CD4-positive, alpha-beta T cell (primary cell): ENCODE measurements around the gene TIGD6. TPM values are rescaled to one million over a fixed set of nuclear protein-coding genes. Genes with fewer than 3 reads are reported as not detected.

Source experiments
- ATAC-seq: fragments of 200-7000 bp; cut with Tn5 transposase; one replicate; pipeline ENCODE4 v1.10.0; 2022; ENCODE audit warnings: mild to moderate bottlenecking; ENCODE audit not compliant: poor library complexity
- CTCF ChIA-PET: fragments of 350-600 bp; sonication (Branson Sonifier 250); formaldehyde crosslinking; loops from one replicate; lab custom pipeline; 2021; ENCODE audit warnings: antibody characterized with exemption, inconsistent platforms; lab: Charles Lee
- POLR2A ChIA-PET: fragments of 350-600 bp; sonication (Branson Sonifier 250); formaldehyde crosslinking; loops from one replicate; lab custom pipeline; 2021; ENCODE audit warnings: antibody characterized with exemption, inconsistent platforms; lab: Charles Lee
- DNase-seq, 14 experiments: peaks; one replicate each; pipeline ENCODE4 v3.0.0-alpha.2; 2013 to 2020; ENCODE audit warnings: mixed read lengths in 2 of 14
- H3K27ac ChIP-seq, 2 donors: one replicate each; pipeline versions ENCODE4 v1.5.1 to v1.7.0; 2013; ENCODE audit warnings: low read length in 2 of 2, low read depth in 1 of 2, mild to moderate bottlenecking in 1 of 2
- H3K27me3 ChIP-seq, 2 experiments: 1 replicate in 1 of 2; 2 replicates in 1 of 2; pipeline versions ENCODE4 v1.6.1 to v1.7.0; 2013; ENCODE audit warnings: low read length in 2 of 2, control low read depth in 1 of 2, mild to moderate bottlenecking in 1 of 2, moderate library complexity in 1 of 2; ENCODE audit not compliant: insufficient read depth in 2 of 2, control insufficient read depth in 1 of 2
- H3K36me3 ChIP-seq: one replicate; pipeline ENCODE4 v1.6.1; 2013; ENCODE audit warnings: low read length, control low read depth; ENCODE audit not compliant: insufficient read depth
- H3K4me1 ChIP-seq: one replicate; pipeline ENCODE4 v1.6.1; 2013; ENCODE audit warnings: low read length, control low read depth; ENCODE audit not compliant: insufficient read depth
- H3K4me3 ChIP-seq: one replicate; pipeline ENCODE4 v1.5.1; 2013; ENCODE audit warnings: mild to moderate bottlenecking, low read length, moderate library complexity
- H3K9me3 ChIP-seq, 2 experiments: 1 replicate in 1 of 2; 2 replicates in 1 of 2; pipeline versions ENCODE4 v1.6.1 to v1.7.0; 2013; ENCODE audit warnings: low read length in 2 of 2, mild to moderate bottlenecking in 2 of 2, control low read depth in 1 of 2, moderate library complexity in 1 of 2; ENCODE audit not compliant: control insufficient read depth in 1 of 2, insufficient read depth in 1 of 2
- H3K27ac Mint-ChIP-seq: one replicate; pipeline ENCODE4 v1.8.0; 2020; ENCODE audit warnings: mixed read lengths
- H3K27me3 Mint-ChIP-seq: one replicate; pipeline ENCODE4 v1.8.0; 2021; ENCODE audit warnings: mixed read lengths
- H3K36me3 Mint-ChIP-seq: one replicate; pipeline ENCODE4 v1.8.0; 2021; ENCODE audit warnings: low read depth, mixed read lengths
- H3K4me1 Mint-ChIP-seq: one replicate; pipeline ENCODE4 v1.8.0; 2021; ENCODE audit warnings: low read depth, mixed read lengths
- H3K4me3 Mint-ChIP-seq: one replicate; pipeline ENCODE4 v1.8.0; 2020; ENCODE audit warnings: mild to moderate bottlenecking, mixed read lengths
- H3K9me3 Mint-ChIP-seq: one replicate; pipeline ENCODE4 v1.8.0; 2020; ENCODE audit warnings: mixed read lengths
- intact Hi-C, 2 experiments: fragments of 100-400 bp; cut with DNase I in 1 of 2; cut with micrococcal nuclease in 1 of 2; formaldehyde crosslinking; loops; one replicate each; pipeline versions ENCODE4 v1.15.1 to v1.9.0; 2023 to 2025; cut with DNase I, micrococcal nuclease
- total RNA-seq, 174 experiments: library from RNA in 2 of 174; stranded (reverse) in 2 of 174; gene quantifications; one replicate each; pipeline ENCODE4 v1.2.3 and lab custom pipeline; 2021 to 2026
- TF ChIP-seq, protein P1 (sequence below): fragments of 200-600 bp; IDR thresholded peaks from one replicate; pipeline ENCODE4 v1.8.0; 2022; ENCODE audit warnings: antibody characterized with exemption, mild to moderate bottlenecking

TIGD6 gene
- total RNA-seq, 2 experiments from 2014 or later, result 1.0 to 1.4 TPM

DNA sequence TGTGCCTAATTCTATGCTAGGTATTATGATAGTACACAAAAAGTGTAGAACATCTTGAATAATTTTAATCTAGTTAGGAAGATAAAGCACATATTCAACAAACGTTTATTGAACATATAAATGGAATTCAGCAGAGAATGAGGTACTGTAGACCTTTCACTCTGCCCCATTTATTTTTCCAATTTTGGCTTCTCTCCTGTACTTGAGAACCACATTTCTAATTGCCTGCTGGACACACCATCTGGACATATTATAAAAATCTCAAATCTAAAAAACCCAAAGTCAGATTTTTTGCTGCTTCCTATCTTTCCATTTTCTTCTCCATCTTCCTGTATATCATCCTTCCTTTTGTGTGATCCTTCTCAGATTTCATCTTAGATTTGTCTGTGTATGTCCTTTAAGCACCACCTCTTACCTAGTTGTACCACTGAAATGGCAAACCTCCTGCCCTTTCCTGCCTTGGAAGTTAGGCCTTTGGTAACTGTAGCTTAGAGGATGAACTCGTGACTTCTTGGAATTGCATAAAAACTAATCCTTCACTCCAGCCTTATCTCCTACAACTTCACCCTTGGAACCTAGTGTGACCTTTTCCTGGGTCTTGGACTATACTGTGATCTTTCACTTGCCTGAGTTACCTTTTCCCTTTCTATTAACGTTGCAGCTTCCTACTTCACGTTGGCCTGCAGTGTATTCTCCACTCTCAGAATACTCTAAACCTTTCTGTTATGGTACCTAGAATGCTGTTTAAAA, 31.1 kb downstream of the TIGD6 start:
- H3K4me3 Mint-ChIP-seq, result no peak overlapping the region
- H3K27ac Mint-ChIP-seq, result no peak overlapping the region
- Histone ChIP-seq H3K36me3 (no peaks in the 10 kb centered on the region), H3K27ac (no peak overlapping the region), H3K27me3 (no peaks in the 10 kb centered on the region), H3K4me1 (no peaks in the 10 kb centered on the region), H3K4me3 (no peak overlapping the region), H3K9me3 (no peaks in the 10 kb centered on the region)
- peaks cover 11% of the 10 kb centered on the region for H3K36me3 Mint-ChIP-seq
- no peak for ATAC-seq
- intact Hi-C loops, result no loop called here
- TF ChIP-seq, protein P1, sequence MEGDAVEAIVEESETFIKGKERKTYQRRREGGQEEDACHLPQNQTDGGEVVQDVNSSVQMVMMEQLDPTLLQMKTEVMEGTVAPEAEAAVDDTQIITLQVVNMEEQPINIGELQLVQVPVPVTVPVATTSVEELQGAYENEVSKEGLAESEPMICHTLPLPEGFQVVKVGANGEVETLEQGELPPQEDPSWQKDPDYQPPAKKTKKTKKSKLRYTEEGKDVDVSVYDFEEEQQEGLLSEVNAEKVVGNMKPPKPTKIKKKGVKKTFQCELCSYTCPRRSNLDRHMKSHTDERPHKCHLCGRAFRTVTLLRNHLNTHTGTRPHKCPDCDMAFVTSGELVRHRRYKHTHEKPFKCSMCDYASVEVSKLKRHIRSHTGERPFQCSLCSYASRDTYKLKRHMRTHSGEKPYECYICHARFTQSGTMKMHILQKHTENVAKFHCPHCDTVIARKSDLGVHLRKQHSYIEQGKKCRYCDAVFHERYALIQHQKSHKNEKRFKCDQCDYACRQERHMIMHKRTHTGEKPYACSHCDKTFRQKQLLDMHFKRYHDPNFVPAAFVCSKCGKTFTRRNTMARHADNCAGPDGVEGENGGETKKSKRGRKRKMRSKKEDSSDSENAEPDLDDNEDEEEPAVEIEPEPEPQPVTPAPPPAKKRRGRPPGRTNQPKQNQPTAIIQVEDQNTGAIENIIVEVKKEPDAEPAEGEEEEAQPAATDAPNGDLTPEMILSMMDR, result no peak
- CTCF ChIA-PET, result interaction anchor here (1.0 to 1.5 kb wide), 2 partner anchors 10 to 42 kb away, joined by 3 to 4 read pairs; no protein-coding TSS in a partner anchor
- DNase-seq, result no peak
- peaks cover 12% of the 10 kb centered on the region for H3K4me1 Mint-ChIP-seq
- no peaks in the 10 kb centered on the region for H3K9me3 Mint-ChIP-seq
- POLR2A ChIA-PET, result no interaction called here
- H3K27me3 Mint-ChIP-seq, result no peaks in the 10 kb centered on the region

DNA sequence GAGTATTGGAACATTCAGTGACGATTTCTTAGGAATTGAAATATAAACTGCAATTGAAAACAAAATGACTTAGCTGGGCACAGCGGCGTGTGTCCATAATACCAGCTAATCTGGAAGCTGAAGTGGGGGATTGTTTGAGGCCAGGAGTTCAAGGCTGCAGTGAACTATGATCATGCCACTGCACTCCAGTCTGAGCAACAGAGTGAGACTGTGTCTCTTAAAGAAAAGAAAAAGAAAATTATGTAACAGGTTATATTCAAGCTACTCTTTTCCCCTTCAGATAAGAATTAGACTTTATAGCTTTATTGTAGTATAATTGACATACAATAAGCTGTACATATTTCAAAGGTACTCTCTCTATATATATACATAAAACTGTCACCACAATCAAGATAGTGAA, 33.5 kb downstream of the TIGD6 start:
- CTCF ChIA-PET, result interaction anchor here (2.0 kb wide), 1 partner anchor 24 kb away, joined by 10 read pairs; no protein-coding TSS in a partner anchor
- Mint-ChIP-seq H3K27me3 (no peaks in the 10 kb centered on the region), H3K27ac (no peak overlapping the region), H3K4me3 (no peak overlapping the region), H3K9me3 (no peaks in the 10 kb centered on the region), H3K36me3 (peaks cover 20% of the 10 kb centered on the region), H3K4me1 (peaks cover 18% of the 10 kb centered on the region)
- H3K36me3 ChIP-seq, result no peaks in the 10 kb centered on the region
- intact Hi-C loops, result no loop called here
- no peaks in the 10 kb centered on the region for H3K27me3 ChIP-seq
- peaks cover 5% of the 10 kb centered on the region for H3K4me1 ChIP-seq
- POLR2A ChIA-PET, result interaction anchor here (1.1 kb wide), 1 partner anchor 14 kb away, joined by 3 read pairs; no protein-coding TSS in a partner anchor
- no peaks in the 10 kb centered on the region for H3K9me3 ChIP-seq
- ATAC-seq (no peak), DNase-seq (no peak)
- H3K27ac ChIP-seq, result no peak overlapping the region
- no peak overlapping the region for H3K4me3 ChIP-seq
- TF ChIP-seq, protein P1, result no peak

DNA sequence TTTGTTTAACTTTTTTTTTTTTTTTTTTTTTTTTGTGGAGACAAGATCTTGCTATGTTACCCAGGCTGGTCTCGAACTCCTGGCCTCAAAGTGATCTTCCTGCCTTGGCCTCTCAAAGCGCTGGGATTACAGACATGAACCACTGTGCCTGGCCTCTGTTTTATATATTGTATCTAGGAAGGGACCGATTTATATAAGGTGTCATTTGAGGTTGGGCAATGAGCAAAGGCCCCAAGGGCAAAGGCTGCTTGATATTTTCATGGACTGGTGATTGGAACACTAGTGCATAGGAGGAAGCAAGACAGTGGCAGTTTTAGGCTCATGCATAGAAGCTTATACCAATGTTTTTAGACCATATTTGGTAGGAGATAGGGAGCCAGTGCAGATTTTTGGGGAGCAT, 36.7 kb downstream of the TIGD6 start:
- ATAC-seq (no peak), DNase-seq (no peak)
- Mint-ChIP-seq H3K27me3 (no peaks in the 10 kb centered on the region), H3K4me3 (no peak overlapping the region), H3K9me3 (no peaks in the 10 kb centered on the region), H3K4me1 (peaks cover 32% of the 10 kb centered on the region), H3K36me3 (peaks cover 15% of the 10 kb centered on the region), H3K27ac (no peak overlapping the region)
- H3K27ac ChIP-seq, result no peak overlapping the region
- peaks cover 28% of the 10 kb centered on the region for H3K4me1 ChIP-seq
- TF ChIP-seq, protein P1, result no peak
- no peaks in the 10 kb centered on the region for H3K36me3 ChIP-seq
- CTCF ChIA-PET, result interaction anchor here (2.3 kb wide), 1 partner anchor 27 kb away, joined by 11 read pairs; no protein-coding TSS in a partner anchor
- H3K27me3 ChIP-seq, result no peaks in the 10 kb centered on the region
- no peaks in the 10 kb centered on the region for H3K9me3 ChIP-seq
- intact Hi-C loops, result loop anchor here (5.0 kb wide), 2 partner anchors 39 to 231 kb away; partner anchors contain the start of genes HMGXB3 (in 1 of the 2), PPARGC1B (in 1 of the 2) and TIGD6 (in 1 of the 2)
- no peak overlapping the region for H3K4me3 ChIP-seq
- POLR2A ChIA-PET, result interaction anchor here (1.5 kb wide), 1 partner anchor 36 kb away, joined by 4 read pairs; the partner anchor contains the start of genes HMGXB3 and TIGD6
